SJSA1 (cell line): ENCODE data around the gene LMOD2. TPM values are rescaled to one million over a fixed set of nuclear protein-coding genes. Genes with fewer than 3 reads are reported as not detected.

ENCODE experiments used
- DNase-seq, 2 experiments: peaks; one replicate each; pipeline ENCODE4 v3.0.0-alpha.2; 2015 to 2020; ENCODE audit warnings: low spot score in 2 of 2, low read depth in 1 of 2
- H3K27ac ChIP-seq: fragments of 250-450 bp; sonication (Bioruptor Pico); 2 replicates; pipeline ENCODE4 v1.5.1; 2020; ENCODE audit warnings: mild to moderate bottlenecking, moderate library complexity
- H3K27me3 ChIP-seq: fragments of 250-450 bp; sonication (Bioruptor Pico); replicated peaks from 2 replicates; pipeline ENCODE4 v1.5.1; 2020; ENCODE audit warnings: mild to moderate bottlenecking, moderate library complexity
- H3K36me3 ChIP-seq: fragments of 250-450 bp; sonication (Bioruptor Pico); 2 replicates; pipeline ENCODE4 v1.5.1; 2020; ENCODE audit warnings: mild to moderate bottlenecking
- H3K4me1 ChIP-seq: fragments of 250-450 bp; sonication (Bioruptor Pico); replicated peaks from 2 replicates; pipeline ENCODE4 v1.6.1; 2021; ENCODE audit warnings: mild to moderate bottlenecking
- H3K4me3 ChIP-seq: fragments of 250-450 bp; sonication (Bioruptor Pico); 2 replicates; pipeline ENCODE4 v1.5.1; 2020; ENCODE audit warnings: mild to moderate bottlenecking
- H3K9me3 ChIP-seq: fragments of 250-450 bp; sonication (Bioruptor Pico); replicated peaks from 2 replicates; pipeline ENCODE4 v1.5.1; 2020; ENCODE audit warnings: mild to moderate bottlenecking
- total RNA-seq: library from RNA; depleted of rRNA; stranded (reverse); fragments of >200 nt; shearing (Covaris generic); gene quantifications from 2 replicates; pipeline ENCODE4 v1.2.3, GENCODE V29; 2014

The LMOD2 gene
- total RNA-seq, 1 experiment from 2014 or later = not detected

- Histone ChIP-seq H3K36me3 (no peaks in the 10 kb centered on the region), H3K4me3 (no peak overlapping the region), H3K27ac (no peak overlapping the region), H3K4me1 (peaks cover 5% of the 10 kb centered on the region), H3K9me3 (no peaks in the 10 kb centered on the region), H3K27me3 (no peaks in the 10 kb centered on the region)
- DNase-seq = no peak
These were observed 5.7 kb upstream of the LMOD2 start for GRCh38 chr7:123649964-123650363.

DNA sequence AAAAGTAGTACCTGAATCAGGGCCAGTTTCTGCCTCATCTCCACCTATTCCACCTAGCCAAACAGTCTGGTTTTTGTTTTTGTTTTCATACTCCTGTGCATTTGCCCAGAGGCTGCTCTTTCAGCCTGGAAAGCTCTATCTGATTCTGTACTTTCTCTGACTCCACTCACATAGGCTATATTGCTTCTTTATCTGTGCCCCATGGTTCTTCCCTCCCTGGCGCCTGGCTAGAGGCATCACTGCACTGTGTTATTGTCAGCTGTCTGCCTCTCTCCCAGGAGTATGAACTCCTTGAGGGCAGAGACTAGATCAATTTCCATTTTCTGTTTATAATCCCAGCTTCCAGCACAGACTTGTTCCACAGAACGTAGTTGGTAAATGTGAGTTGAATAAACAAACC lies 5.1 kb upstream of the LMOD2 start:
- Histone ChIP-seq H3K27ac (no peak overlapping the region), H3K27me3 (no peaks in the 10 kb centered on the region), H3K4me3 (no peak overlapping the region)

GRCh38 chr7:123652406-123652805 lies 3.3 kb upstream of the LMOD2 start:
- no peaks in the 10 kb centered on the region for H3K9me3 ChIP-seq
- peaks cover 5% of the 10 kb centered on the region for H3K4me1 ChIP-seq
- no peaks in the 10 kb centered on the region for H3K36me3 ChIP-seq
- no peak overlapping the region for H3K4me3 ChIP-seq
- DNase-seq = no peak
- no peak overlapping the region for H3K27ac ChIP-seq
- H3K27me3 ChIP-seq = no peaks in the 10 kb centered on the region

More for the DNA sequence above, 5.1 kb upstream of the LMOD2 start:
- Histone ChIP-seq H3K9me3 (no peaks in the 10 kb centered on the region), H3K4me1 (peaks cover 5% of the 10 kb centered on the region), H3K36me3 (no peaks in the 10 kb centered on the region)
- DNase-seq = no peak

DNA sequence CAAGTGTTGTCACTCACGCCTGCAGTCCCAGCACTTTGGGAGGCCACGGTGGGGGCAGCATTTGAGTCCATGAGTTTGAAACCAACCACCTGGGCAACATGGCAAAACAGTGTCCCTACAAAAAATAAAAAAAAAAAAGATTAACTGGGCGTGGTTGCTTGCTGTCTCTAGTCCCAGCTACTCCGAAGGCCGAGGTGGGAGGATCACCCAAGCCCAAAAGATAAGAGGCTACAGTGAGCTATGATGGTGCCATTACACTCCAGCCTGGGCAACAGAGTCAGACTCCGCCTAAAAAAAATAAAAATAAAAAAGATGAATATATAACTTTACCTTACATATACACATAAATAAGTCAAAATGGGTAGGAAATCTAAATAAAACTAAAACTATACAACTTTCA lies 2.5 kb upstream of the LMOD2 start:
- DNase-seq = no peak
- H3K9me3 ChIP-seq = no peaks in the 10 kb centered on the region
- no peaks in the 10 kb centered on the region for H3K36me3 ChIP-seq
- no peak overlapping the region for H3K4me3 ChIP-seq
- H3K27ac ChIP-seq = no peak overlapping the region
- peaks cover 5% of the 10 kb centered on the region for H3K4me1 ChIP-seq
- no peaks in the 10 kb centered on the region for H3K27me3 ChIP-seq

DNA sequence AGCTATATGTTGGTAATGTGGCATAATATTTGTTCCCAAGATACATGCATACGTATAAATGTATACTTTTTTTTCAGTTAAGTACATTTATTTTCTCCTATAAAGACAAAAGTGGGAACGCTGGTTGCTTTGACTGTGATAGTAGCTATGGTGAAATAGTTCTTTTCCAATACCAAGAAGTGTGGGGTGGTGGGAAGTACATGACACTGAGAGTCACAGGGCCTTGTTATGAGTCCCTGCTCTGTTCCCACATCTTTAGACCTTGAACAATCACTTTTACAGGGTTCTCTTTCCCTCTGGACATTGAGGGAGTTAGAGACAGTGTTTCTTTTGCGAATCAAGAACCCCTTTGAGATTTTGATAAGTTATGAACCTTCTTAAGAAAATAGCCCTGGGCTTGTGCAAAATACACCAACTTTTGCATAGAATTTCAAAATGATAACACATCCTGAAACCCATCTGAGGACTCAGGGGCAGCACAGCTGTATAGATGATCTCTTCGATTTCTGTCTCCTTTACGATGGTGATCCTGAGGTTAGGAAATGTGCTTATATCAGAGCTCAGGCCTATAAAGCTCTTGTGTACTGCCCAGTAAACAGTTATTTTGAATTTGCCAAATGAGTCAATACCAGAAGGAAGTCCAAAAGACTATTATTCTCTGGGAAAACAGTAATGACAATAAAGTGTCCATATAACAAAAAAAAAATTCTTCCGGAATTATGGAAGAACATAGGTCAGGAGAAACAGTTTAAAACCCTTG lies 1.1 kb downstream of the LMOD2 start:
- Histone ChIP-seq H3K4me3 (no peak overlapping the region), H3K4me1 (no peaks in the 10 kb centered on the region), H3K36me3 (no peaks in the 10 kb centered on the region), H3K27me3 (no peaks in the 10 kb centered on the region), H3K27ac (no peak overlapping the region), H3K9me3 (no peaks in the 10 kb centered on the region; the same call in 1 of the 2 replicates)
- no peak for DNase-seq

DNA sequence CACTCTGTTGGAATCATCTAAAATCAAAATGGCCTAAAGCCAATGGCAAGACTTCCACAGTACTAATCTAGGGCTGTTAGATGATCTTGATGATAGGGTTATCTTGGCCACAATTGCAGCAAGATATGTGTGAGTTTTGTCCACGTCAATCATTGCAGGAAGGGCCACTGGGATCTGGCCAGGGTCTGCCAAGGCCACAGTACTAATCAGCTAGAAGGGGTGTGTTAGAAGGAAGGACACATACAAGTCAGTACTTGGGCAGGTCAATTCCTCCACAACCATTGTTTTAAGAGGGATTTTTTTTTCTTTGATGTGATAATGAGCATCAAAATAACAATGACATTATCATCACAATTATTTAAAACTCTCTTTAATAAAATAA lies 1.6 kb downstream of the LMOD2 start:
- no peaks in the 10 kb centered on the region for H3K36me3 ChIP-seq
- H3K4me3 ChIP-seq = no peak overlapping the region
- no peaks in the 10 kb centered on the region; the same call in 1 of the 2 replicates for H3K9me3 ChIP-seq
- H3K27me3 ChIP-seq = no peaks in the 10 kb centered on the region
- no peak for DNase-seq
- H3K4me1 ChIP-seq = no peaks in the 10 kb centered on the region
- H3K27ac ChIP-seq = no peak overlapping the region

GRCh38 chr7:123658023-123658422 lies 2.4 kb downstream of the LMOD2 start:
- no peaks in the 10 kb centered on the region; the same call in 1 of the 2 replicates for H3K9me3 ChIP-seq

DNA sequence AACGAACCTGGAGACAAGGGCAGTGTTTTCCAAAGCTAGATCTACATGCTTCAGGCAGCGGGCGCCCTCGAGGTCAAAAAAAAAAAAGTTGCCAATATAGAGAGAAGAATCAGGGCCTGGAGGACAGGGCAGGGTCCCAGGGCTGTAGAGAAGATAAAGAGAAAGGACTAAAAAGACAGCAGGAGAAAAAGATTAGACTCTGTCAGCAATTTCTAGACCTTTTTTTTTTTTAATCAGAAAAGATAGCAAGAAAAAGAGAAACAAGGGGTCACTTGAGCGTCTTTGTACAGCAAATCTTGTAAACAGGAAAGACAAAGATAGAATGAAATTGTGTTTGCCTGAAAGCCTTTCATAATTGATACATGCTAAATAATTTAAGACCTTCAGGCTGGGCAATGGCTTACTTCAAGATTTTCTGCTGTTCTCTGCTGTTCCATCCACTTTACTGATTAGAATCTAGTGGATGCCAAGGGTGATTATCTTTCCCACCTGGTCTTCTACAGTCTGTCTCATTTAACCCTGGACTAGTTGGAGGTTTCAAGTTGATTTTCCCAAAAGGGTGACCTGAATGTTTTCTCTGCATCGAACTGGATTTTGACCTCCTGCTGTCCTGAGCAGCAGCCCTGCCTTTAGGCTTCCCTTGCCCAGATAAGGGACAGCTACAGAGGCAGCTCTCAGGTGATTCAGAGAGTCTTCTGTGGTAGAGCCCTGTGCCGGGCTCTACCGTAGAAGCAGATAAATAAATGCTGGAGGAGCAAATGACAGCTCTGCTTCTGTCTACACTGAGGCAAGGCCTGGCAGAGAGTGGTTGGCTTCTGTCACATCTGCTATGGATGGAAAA lies 5.1 kb downstream of the LMOD2 start:
- no peaks in the 10 kb centered on the region for H3K36me3 ChIP-seq
- no peak for DNase-seq
- no peaks in the 10 kb centered on the region; the same call in 1 of the 2 replicates for H3K27me3 ChIP-seq
- H3K4me3 ChIP-seq = no peak overlapping the region
- H3K9me3 ChIP-seq = no peaks in the 10 kb centered on the region; the same call in 1 of the 2 replicates
- H3K27ac ChIP-seq = no peak overlapping the region
- no peaks in the 10 kb centered on the region for H3K4me1 ChIP-seq

More at GRCh38 chr7:123658023-123658422, 2.4 kb downstream of the LMOD2 start:
- no peak overlapping the region for H3K4me3 ChIP-seq
- no peak for DNase-seq
- no peaks in the 10 kb centered on the region for H3K27me3 ChIP-seq
- H3K27ac ChIP-seq = no peak overlapping the region
- no peaks in the 10 kb centered on the region for H3K36me3 ChIP-seq
- H3K4me1 ChIP-seq = no peaks in the 10 kb centered on the region

DNA sequence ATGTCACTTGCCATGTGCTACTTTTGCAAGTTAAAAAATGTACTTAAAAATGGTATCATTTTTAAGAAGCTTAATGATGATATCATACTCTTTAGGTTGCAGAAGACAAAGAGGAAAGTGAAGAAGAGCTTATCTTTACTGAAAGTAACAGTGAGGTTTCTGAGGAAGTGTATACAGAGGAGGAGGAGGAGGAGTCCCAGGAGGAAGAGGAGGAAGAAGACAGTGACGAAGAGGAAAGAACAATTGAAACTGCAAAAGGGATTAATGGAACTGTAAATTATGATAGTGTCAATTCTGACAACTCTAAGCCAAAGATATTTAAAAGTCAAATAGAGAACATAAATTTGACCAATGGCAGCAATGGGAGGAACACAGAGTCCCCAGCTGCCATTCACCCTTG lies 6.1 kb downstream of the LMOD2 start:
- no peak overlapping the region for H3K27ac ChIP-seq
- no peaks in the 10 kb centered on the region for H3K36me3 ChIP-seq
- H3K4me3 ChIP-seq = no peak overlapping the region
- H3K27me3 ChIP-seq = no peaks in the 10 kb centered on the region; the same call in 1 of the 2 replicates
- H3K9me3 ChIP-seq = no peaks in the 10 kb centered on the region; the same call in 1 of the 2 replicates
- no peak for DNase-seq
- no peaks in the 10 kb centered on the region for H3K4me1 ChIP-seq

- H3K4me3 ChIP-seq = no peak overlapping the region
- H3K27ac ChIP-seq = no peak overlapping the region
- no peaks in the 10 kb centered on the region for H3K36me3 ChIP-seq
- no peaks in the 10 kb centered on the region for H3K4me1 ChIP-seq
- DNase-seq = no peak
- H3K9me3 ChIP-seq = no peaks in the 10 kb centered on the region; the same call in 1 of the 2 replicates
- H3K27me3 ChIP-seq = no peaks in the 10 kb centered on the region; the same call in 1 of the 2 replicates
These were observed 6.6 kb downstream of the LMOD2 start for GRCh38 chr7:123662293-123662692.

GRCh38 chr7:123662755-123663154 lies 7.1 kb downstream of the LMOD2 start:
- Histone ChIP-seq H3K27ac (no peak overlapping the region), H3K27me3 (no peaks in the 10 kb centered on the region; the same call in 1 of the 2 replicates), H3K4me1 (no peaks in the 10 kb centered on the region), H3K4me3 (no peak overlapping the region), H3K36me3 (no peaks in the 10 kb centered on the region), H3K9me3 (no peaks in the 10 kb centered on the region; the same call in 1 of the 2 replicates)
- DNase-seq = no peak

DNA sequence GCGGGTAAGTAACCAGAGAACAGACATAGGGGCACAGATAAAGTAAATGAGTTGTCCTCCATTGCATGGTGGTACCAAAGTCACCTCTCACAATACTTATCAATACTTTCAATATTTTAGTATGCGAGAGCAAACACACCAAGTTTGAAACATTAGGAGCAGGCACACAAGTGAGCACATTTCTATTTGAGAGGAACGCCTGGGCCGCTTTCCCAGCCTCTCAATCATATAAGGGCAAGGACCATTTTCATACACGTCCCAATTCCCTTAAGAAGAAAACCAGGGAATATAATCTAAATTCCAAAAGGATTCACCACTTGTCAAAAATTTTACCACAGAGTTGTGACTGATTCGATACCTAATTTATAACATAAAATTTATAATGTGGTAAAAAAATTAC lies 7.5 kb downstream of the LMOD2 start:
- H3K36me3 ChIP-seq = no peaks in the 10 kb centered on the region
- H3K4me3 ChIP-seq = no peak overlapping the region
- no peak for DNase-seq
- no peak overlapping the region for H3K27ac ChIP-seq
- no peaks in the 10 kb centered on the region; the same call in 1 of the 2 replicates for H3K9me3 ChIP-seq
- H3K4me1 ChIP-seq = no peaks in the 10 kb centered on the region
- H3K27me3 ChIP-seq = no peaks in the 10 kb centered on the region; the same call in 1 of the 2 replicates

GRCh38 chr7:123665157-123665556 lies 9.5 kb downstream of the LMOD2 start:
- Histone ChIP-seq H3K27me3 (peaks cover 2% of the 10 kb centered on the region; the same call in 1 of the 2 replicates), H3K36me3 (no peaks in the 10 kb centered on the region), H3K4me3 (no peak overlapping the region), H3K4me1 (no peaks in the 10 kb centered on the region), H3K9me3 (no peaks in the 10 kb centered on the region), H3K27ac (no peak overlapping the region)
- no peak for DNase-seq

DNA sequence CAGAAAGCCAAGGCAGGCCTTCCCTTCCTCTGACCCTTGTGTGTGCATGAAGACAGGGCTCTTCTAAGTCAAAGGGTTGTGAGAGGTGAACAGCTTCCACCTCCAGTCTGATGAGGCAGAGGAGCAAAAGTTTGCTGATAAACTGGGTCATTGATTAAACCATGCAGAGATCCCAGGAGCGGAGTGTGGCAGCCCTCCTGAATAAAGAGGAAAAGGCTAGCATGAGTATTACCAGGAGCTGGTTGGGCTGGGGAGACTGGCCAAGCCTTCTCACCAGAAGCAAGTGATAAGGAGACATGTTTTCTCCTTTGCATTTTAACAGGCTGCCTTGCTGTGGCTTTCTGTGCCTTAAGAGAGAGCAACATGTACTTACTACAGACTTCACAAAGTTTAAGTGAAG lies 10.2 kb downstream of the LMOD2 start:
- DNase-seq = no peak

More for the DNA sequence above, 10.2 kb downstream of the LMOD2 start:
- Histone ChIP-seq H3K27ac (no peak overlapping the region), H3K4me1 (no peaks in the 10 kb centered on the region), H3K9me3 (no peaks in the 10 kb centered on the region), H3K4me3 (no peak overlapping the region), H3K36me3 (no peaks in the 10 kb centered on the region), H3K27me3 (peaks cover 2% of the 10 kb centered on the region; the same call in 1 of the 2 replicates)
